Measurements from ENCODE around the gene ZNF175.
"Not testable (repeated sequence)": the region's sequence is repeated elsewhere in the genome, so short reads cannot be mapped to it uniquely, and the experiment has no call there.

ZNF175 gene

DNA sequence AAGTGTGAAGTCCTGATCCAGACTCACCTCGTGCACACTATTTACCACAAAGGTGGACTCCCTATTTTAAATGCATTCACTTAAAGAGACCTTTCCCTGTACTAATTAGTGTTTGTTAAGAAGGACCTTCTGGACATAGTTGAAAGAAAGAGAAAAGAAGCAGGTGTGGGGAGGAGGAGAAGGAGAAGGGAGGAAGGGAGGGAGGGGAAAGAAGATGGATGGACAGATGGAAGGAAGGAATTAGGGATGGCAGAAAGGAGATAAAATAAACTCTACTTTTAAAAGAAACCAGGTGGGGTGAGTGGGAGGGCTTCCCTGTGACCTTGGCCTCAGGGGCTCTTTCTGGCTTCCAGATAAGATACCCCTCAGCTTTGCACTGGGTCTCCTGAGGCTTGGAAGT is 21.4 kb downstream of the ZNF175 start:
- no peak for DNase-seq (ENCODE audit: low spot score)

DNA sequence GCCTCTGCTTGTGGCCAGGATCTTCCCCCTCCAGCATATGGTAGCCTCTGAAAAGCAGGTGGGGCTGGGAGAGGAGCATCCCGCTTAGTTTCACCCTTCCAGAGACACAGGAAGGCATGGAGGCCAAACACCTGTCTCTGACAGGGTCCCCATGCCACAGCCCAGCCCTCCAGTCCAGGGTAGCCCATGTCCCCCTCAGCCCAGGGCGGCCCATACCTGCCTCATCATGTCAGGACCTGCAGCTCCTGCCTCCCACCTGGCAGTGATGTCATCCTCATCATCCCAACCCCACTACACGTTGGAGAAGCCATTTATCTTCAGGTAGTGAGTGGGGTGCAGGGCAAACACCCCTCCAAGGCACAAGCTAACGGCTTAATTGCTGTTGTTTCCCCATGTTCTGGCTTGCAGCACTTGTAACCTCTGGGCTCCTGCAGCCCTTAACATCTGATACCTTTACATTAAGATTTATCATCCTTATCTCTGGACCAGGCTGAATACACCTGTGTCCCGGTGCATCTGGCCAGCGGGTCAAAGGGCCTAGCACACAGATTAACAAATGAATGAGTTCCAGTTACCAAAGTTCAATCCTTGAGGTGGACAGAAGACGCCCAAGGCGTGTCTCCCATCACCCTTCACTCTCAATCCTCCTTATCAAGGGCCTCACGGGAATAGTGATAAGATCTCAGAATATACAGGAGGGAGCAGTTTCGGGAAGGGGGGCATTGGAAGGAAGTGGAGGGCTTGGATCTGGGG is 22.2 kb downstream of the ZNF175 start:
- no peak for DNase-seq (ENCODE audit: low spot score)

GRCh38 chr19:51593969-51594773 is 23.1 kb downstream of the ZNF175 start:
- no peak for DNase-seq (ENCODE audit: low spot score)

GRCh38 chr19:51594774-51595109 is 23.7 kb downstream of the ZNF175 start:
- no peak for DNase-seq (ENCODE audit: low spot score)

GRCh38 chr19:51595190-51596175 is 24.4 kb downstream of the ZNF175 start:
- DNase-seq (ENCODE audit: low spot score), result no peak

GRCh38 chr19:51598159-51598915 is 27.3 kb downstream of the ZNF175 start:
- DNase-seq (ENCODE audit: low spot score), result no peak

DNA sequence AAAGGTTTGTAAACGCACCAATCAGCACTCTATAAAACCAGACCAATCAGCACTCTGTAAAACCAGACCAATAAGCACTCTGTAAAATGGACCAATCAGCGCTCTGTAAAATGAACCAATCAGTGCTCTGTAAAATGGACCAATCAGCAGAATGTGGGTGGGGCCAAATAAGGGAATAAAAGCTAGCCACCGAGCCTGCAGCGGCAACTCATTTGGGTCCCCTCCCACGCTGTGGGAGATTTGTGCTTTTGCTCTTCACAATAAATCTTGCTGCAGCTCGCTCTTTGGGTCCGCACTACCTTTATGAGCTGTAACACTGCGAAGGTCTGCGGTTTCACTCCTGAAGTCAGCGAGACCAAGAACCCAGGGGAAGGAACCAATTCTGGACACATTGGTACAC is 28.0 kb downstream of the ZNF175 start:
- no peak for DNase-seq (ENCODE audit: low spot score)

DNA sequence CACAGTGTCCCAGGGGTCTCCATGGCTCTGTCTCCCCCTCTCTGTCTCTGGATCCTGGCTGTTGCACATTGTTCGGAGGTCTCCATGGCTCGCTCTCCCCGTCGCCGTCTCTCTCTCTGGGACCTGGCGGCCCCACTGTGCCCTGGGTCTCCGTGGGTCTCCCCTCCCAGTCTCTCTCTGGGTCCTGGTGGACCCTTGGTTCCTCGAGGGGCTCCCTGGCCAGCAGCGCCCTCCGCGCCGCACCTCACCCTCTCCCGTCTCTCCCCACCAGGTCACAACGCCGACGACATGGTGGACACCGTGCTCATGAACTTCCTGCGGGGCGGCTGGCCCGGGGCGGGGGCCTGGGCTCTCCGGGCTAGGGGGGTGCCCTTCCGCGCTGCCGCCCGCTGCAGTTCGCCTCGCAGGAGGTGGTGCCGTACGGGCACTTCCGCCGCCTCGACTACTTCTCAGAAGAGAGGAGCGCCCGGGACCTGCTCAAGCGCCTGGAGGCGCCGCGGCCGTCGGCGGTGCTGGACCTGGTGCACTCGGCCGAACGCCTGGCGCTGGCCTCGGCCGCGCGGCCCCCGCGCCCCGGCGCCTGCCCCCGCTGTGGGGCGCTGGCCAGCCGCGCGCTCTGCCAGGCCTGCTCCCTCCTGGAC is 30.0 kb downstream of the ZNF175 start:
- no peak for DNase-seq (ENCODE audit: low spot score)

- DNase-seq (ENCODE audit: low spot score), result no peak
Observed at GRCh38 chr19:51602189-51602854, 31.2 kb downstream of the ZNF175 start.

- DNase-seq (ENCODE audit: low spot score), result no peak
Observed at GRCh38 chr19:51607077-51607476, 36.0 kb downstream of the ZNF175 start.

GRCh38 chr19:51607920-51608562 is 37.0 kb downstream of the ZNF175 start:
- peak; percentile 33 for DNase-seq (ENCODE audit: low spot score)

- no peak for DNase-seq (ENCODE audit: low spot score)
Observed at GRCh38 chr19:51610576-51610975, 39.5 kb downstream of the ZNF175 start.

GRCh38 chr19:51614789-51615188 is 43.7 kb downstream of the ZNF175 start:
- DNase-seq (ENCODE audit: low spot score), result no peak

- DNase-seq (ENCODE audit: low spot score), result no peak
Observed at GRCh38 chr19:51615991-51616390, 44.9 kb downstream of the ZNF175 start.

DNA sequence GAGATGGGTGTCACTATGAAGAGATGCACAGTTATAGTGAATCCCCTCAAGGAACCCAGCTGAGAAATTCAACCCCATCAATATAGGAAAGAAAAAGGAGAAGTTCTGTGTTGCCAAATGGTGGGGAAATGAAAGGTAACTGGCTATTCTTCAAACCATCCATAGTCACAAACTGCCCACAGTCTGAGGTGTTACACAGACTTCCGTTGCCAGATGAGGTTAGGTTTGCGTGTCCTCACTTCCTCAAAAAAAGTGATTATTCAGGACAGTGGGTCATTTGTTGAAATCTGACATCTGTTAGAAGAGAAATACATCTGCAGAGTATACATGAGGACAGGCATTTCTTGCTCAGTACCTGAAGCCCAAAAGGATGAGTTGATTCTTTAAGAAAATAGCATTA is 50.1 kb downstream of the ZNF175 start:
- no peak for DNase-seq (ENCODE audit: low spot score)

DNA sequence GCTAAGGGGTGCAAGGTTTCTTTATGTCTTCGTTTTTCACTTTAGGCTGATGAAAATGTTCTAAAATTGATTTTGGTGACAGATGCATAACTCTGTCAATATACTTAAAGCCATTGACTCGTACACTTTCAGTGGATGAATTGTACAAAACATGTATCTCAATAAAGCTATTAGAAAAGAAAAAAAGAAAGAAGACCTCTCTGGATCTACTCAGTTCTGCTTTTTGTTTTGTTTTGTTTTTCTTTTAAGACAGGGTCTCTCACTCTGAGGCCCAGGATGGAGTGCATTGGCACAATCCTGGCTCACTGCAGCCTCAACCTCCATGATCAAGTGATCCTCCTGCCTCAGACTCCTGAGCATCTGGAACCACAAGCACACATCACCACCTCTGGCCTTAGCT is 55.6 kb downstream of the ZNF175 start:
- DNase-seq (ENCODE audit: low spot score), result no peak

DNA sequence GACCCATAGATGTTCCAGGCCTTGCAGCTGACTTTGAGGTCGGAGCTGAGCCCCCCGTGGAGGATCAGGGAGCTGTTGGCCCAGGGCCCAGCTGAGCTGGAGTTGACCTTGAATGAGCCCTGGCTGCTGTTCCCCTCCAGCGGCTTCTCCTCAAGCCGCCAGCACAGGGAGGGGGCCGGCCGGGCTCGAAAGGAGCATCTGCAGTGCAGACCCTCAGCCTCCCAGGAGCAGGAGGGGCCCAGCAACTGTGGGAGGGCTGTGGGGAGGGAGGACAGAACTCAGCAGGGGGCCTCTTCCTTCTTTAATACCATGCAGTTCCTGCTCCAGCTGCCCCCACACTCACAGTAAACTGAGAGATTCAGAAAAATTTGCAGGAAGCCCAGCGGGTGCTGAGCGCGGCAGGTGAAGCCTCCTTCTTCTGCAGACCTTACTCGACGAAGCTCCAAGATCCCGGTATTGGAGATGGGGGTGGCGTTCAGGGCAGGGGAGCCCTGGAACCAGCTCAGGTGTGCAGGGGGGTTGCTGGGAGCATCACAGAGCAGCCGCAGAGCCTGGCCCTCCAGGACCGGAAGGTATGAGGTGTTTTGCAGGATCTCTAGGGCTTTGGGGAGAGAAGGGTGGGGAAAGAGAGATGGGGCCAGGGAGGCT is 56.5 kb downstream of the ZNF175 start:
- no peak for DNase-seq (ENCODE audit: low spot score)

GRCh38 chr19:51628153-51628939 is 57.3 kb downstream of the ZNF175 start:
- no peak for DNase-seq (ENCODE audit: low spot score)

DNA sequence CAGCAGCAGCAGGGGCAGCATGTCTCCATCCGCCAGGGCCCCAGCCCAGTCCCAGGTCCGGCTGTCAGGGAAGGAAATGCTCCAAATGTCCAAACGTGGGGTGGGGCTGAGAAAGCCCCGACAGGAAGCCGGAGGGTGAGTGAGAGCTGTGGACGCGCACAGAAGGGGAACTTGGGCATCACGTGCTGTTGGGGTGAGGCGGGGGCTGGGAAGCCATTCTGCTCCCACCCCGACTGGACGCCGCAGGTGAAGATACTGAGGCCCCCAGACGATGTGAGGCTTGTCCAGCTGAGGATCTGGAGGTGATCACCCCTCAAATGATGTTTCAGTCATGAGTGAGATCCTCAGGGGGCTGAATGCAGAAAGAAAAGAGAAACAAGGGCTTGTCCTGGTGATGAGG is 59.2 kb downstream of the ZNF175 start, which contains the start of gene SIGLEC5:
TSS of gene SIGLEC5 (minus strand) at position 87 of the 400 bp plus-strand sequence. CDS start at position 21, 66 bp downstream.
- DNase-seq (ENCODE audit: low spot score), result not testable (repeated sequence)
